ENCODE measurements around the gene CRADD. TPM values are rescaled to one million over a fixed set of nuclear protein-coding genes. Genes with fewer than 3 reads are reported as not detected.

The CRADD gene
- total RNA-seq, 1 experiment from 2014 or later: 7.6 TPM

DNA sequence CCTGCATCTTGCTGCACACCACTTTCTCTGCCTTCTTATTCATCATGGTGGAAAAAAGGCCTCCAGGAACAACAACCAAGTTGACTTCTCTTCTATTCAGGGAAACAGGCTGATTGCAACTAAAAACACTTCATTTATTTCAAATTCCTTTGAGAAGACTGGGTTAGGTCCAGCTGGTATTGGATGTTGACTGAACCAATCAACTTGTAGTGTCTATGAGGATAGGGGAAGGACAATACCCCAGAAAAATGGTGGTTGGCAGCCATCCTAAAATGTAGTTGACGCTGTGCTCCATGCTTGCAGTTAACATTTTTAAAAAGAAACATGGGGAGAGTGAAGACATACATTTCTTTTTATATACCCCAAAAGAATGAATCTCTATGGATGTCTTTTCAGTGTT, 34.4 kb upstream of the CRADD start:
- Histone ChIP-seq H3K9ac (ENCODE audit: extremely low read depth, insufficient read length, low read length) (no peak overlapping the region), H3K27me3 (ENCODE audit: insufficient read depth, low read length) (no peaks in the 10 kb centered on the region), H4K20me1 (ENCODE audit: control insufficient read depth, insufficient read depth, insufficient read length) (no peaks in the 10 kb centered on the region), H3K79me2 (ENCODE audit: insufficient read depth, low read length) (no peaks in the 10 kb centered on the region), H3K14ac (ENCODE audit: insufficient read depth, low read length) (no peak overlapping the region), H2BK5ac (ENCODE audit: insufficient read length, low read length) (no peak overlapping the region), H2BK120ac (ENCODE audit: low read depth, low read length, poor library complexity, severe bottlenecking) (no peak overlapping the region), H2BK15ac (ENCODE audit: low read depth, low read length) (no peak overlapping the region), H2BK20ac (ENCODE audit: low read depth, low read length, poor library complexity, severe bottlenecking) (no peak overlapping the region), H3K4me1 (ENCODE audit: insufficient read depth, low read length) (peaks cover 4% of the 10 kb centered on the region; the same call in 1 of the 2 replicates), H3K4me2 (ENCODE audit: insufficient read depth, insufficient read length, low read length) (no peak overlapping the region), H3K27ac (ENCODE audit: insufficient read length, low read depth, low read length) (no peak overlapping the region), H4K5ac (ENCODE audit: insufficient read length, low read depth, low read length) (no peak overlapping the region), H3K18ac (ENCODE audit: insufficient read length, low read depth, low read length) (no peak overlapping the region), H2AFZ (ENCODE audit: low read length) (no peak overlapping the region), H2AK5ac (ENCODE audit: insufficient read length, low read length) (no peak overlapping the region), H2BK12ac (ENCODE audit: insufficient read length, low read depth, low read length) (no peak overlapping the region), H3K9me3 (ENCODE audit: control insufficient read depth, low read depth, low read length) (no peaks in the 10 kb centered on the region), H3K4ac (ENCODE audit: low read depth, low read length) (no peak overlapping the region), H3K23me2 (ENCODE audit: insufficient read length, low read depth, low read length, poor library complexity, severe bottlenecking) (no peaks in the 10 kb centered on the region), H3K23ac (ENCODE audit: insufficient read length, low read depth, low read length) (no peak overlapping the region), H4K8ac (replicated peaks; ENCODE audit: insufficient read length, low read depth, low read length) (no peak overlapping the region), H3K79me1 (ENCODE audit: insufficient read depth, low read depth, low read length, poor library complexity, severe bottlenecking) (no peaks in the 10 kb centered on the region), H4K91ac (ENCODE audit: insufficient read length, low read depth, low read length) (no peak overlapping the region), H3K56ac (ENCODE audit: insufficient read length, low read depth, low read length) (no peak overlapping the region), H3T11ph (ENCODE audit: low read length) (no peak overlapping the region)
- TF ChIP-seq, protein P1, sequence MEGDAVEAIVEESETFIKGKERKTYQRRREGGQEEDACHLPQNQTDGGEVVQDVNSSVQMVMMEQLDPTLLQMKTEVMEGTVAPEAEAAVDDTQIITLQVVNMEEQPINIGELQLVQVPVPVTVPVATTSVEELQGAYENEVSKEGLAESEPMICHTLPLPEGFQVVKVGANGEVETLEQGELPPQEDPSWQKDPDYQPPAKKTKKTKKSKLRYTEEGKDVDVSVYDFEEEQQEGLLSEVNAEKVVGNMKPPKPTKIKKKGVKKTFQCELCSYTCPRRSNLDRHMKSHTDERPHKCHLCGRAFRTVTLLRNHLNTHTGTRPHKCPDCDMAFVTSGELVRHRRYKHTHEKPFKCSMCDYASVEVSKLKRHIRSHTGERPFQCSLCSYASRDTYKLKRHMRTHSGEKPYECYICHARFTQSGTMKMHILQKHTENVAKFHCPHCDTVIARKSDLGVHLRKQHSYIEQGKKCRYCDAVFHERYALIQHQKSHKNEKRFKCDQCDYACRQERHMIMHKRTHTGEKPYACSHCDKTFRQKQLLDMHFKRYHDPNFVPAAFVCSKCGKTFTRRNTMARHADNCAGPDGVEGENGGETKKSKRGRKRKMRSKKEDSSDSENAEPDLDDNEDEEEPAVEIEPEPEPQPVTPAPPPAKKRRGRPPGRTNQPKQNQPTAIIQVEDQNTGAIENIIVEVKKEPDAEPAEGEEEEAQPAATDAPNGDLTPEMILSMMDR (conservative IDR thresholded peaks at IDR 0.05): no peak
- no CpG with 5 or more reads among the region's 1 CpG for WGBS (ENCODE audit: extremely low coverage, insufficient read length, low lambda C conversion rate)
- H3K4me1 Mint-ChIP-seq: peaks cover 12 to 18% of the 10 kb centered on the region in 2 experiments; a peak in 3 of 4 replicates
- DNase-seq: no peak
- H3K36me3 Mint-ChIP-seq (ENCODE audit: insufficient read depth in 1 of 3, low read depth in 3 of 3): no peaks in the 10 kb centered on the region; a peak in 1 of 7 replicates
- no peaks in the 10 kb centered on the region; the same call in 1 of the 2 replicates for H3K27me3 Mint-ChIP-seq (ENCODE audit: low read depth)
- no peak overlapping the region for H3K27ac Mint-ChIP-seq
- H3K4me3 Mint-ChIP-seq: no peak overlapping the region
- peaks cover 0 to 2% of the 10 kb centered on the region in 2 experiments; a peak in 1 of 5 replicates for H3K9me3 Mint-ChIP-seq

Data from H9 (cell line).